Glomerular visceral epithelial cell (primary cell): Measurements from ENCODE around the gene FNDC1.
"Not testable (repeated sequence)": the region's sequence is repeated elsewhere in the genome, so short reads cannot be mapped to it uniquely, and the experiment has no call there.

ENCODE experiments used
- DNase-seq: peaks from one replicate; pipeline ENCODE4 v3.0.0-alpha.2; 2016; ENCODE audit errors: extremely low spot score

The FNDC1 gene

DNA sequence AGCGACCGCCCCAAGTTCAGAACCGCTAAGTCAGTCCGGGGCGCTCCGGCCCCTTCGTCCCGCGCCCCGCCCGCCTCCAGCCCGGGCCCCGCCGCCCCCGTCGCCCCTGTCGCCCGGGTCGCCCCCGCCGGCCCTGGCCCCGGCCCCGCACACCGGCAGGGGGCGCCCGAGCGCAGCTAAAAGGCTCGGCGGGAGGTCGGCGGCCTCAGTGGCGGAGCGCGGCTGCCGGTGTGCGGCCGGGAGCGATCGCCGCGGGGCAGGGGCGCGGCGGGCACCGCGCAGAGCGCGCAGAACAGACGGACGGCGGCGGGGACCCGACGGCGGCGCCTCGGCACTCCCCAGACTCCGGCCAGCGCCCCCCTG, at the start of gene FNDC1:
Gene FNDC1 (plus strand): TSS at position 208 of the 363 bp plus-strand sequence. CDS start 197 bp downstream, outside the sequence.
- DNase-seq: peak; percentile 19

DNA sequence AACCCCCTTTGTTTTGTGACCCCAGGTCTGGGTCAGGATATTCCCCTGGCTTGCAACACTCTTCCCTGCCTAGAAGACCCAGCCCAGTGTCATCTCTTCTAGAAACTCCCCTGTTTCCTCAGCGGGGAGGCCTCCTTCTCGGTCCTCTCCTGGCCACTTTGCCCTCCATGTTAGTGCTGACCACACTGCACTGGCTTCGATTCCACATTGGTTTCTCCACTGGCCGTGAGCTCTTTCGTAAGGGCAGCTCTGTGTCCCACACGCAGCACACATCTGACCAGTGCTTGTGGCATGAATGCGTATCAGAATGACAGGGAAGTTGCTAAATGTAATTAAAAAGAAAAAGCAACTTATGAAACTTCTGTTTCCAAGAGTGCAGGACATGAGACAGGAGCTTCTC, 49.4 kb upstream of the FNDC1 start:
- no peak for DNase-seq

DNA sequence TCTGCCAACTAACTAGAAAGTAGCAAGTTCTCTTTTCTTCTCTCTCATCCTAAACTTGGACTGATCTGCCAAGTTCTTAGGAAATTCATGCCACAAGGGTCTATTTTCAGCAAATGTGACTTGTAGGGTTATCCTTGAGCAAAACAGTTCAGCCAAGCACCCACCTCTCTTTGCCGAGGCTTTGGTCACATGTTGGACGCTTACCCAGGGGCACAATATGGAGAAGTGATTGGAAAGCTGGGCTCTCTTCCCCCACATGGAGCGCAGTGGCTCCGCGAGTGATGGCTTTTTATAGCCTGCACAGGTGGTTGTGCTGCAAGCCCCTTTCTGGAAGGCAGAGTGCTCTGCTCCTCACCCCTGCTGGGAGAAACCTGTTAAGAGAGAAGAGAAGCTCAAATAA, 47.7 kb upstream of the FNDC1 start:
- no peak for DNase-seq

DNA sequence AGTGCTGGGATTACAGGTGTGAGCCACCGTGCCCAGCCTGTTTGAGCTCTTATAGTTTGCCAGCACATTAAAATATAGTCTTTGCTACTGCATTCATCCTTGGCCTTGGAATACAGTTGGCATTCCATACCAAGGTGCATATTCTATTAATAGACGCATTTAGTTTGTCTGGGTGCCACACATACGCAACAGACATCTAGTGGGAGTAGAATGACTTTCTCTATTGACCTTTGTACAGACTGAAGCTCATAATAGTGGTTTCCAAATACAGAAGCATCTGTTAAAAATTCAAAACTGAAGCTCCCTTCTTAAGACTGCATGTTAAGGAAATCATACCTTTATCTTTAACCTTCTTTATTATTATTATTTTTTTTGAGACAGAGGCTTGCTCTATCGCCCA, 46.7 kb upstream of the FNDC1 start:
- DNase-seq: no peak

DNA sequence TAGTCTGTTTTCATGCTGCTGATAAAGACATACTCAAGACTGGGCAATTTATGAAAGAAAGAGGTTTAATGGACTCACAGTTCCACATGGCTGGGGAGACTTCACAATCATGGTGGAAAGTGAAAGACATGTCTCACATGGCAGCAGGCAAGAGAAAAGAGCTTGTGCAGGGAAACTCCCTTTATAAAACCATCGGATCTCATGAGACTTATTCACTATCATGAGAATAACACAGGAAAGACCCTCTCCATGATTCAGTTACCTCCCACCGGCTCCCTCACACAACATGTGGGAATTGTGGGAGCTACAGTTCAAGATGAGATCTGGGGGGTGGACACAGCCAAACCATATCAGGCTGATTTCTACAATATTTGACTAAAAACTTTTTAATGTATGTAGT, 45.4 kb upstream of the FNDC1 start:
- DNase-seq: not testable (repeated sequence)

DNA sequence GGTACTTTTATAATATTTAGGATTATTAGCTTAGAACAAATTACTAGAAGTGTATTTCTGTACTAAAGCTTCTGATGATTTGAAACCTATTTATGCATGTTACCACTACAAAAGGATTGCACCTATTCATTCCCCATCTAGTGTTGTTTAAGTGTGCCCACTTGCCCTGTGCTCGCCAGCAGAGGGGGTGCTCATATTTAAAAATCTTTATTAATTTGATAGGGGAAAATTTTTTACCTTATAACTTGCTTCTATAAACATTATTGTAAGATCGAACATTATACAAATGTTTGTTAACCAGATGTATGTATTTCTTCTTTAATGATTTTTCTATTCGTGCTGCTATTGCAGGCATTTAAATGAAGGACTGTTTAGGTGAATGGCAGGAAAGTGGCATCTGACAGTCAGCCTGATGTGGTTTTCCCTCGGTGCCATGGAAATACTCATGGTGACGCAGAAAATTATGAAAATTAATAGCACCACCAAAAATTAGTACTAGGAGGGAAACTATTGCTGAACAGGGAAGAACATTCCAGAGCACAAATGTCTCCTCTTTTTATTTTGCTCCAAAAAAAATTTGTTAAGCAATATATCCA, 44.1 kb upstream of the FNDC1 start:
- DNase-seq: no peak

DNA sequence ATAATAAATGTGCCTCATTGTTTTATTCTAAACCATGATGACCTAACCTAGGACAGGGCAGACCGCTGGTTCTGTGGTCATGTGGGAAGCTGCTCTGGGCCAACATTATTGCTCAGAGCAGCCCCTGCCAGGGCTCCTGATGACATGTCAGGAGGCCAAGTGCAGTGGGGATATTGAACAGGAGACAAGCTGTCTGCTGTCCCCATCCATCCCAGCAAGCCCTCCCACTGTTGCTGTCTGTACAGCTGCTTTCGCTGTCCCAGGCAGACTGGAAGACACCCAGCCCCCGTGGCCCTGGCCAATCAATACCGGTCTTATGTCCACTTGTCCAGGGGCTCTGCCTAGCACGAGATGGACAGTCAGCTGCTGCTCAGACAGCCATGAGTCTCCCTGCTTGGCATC, 43.2 kb upstream of the FNDC1 start:
- DNase-seq: no peak

DNA sequence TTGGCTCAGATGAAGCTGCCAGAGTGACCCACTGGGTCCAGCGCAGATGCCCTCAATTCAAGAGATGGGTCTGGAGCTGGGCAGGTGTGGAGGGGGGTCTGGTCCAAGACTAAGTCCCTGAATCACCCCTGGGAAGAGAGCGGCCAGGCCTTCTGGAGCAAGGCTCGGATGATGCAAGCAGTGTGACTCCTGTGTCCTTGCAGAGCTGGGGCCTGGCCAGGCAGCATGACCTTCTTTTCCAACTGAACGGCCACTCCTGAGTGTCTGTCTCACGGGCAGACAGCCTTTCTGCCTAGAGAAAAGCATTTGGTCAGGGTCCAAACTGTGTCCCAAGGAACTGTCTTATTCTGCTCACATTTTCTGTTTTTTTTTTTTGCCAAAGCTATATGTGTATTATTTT, 42.6 kb upstream of the FNDC1 start:
- no peak for DNase-seq

DNA sequence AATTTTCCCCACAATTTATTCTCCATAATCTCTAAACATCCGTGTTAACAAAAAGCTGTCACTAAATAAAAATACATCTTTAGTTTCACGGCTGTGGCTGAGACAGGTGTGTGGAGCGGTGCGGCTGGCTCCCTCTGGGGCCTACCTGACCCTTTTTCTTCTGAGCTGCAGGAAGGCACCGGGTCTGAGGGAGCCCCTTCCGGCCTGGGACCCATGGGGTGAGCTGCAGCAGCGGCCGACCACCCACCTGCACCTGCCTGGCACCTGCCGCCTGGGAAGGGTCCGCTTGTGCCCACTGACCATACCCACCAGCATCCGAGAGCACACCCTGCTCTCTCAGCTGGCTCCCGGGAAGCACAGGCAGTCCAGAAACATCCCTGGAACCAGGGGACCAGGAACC, 41.5 kb upstream of the FNDC1 start:
- no peak for DNase-seq

DNA sequence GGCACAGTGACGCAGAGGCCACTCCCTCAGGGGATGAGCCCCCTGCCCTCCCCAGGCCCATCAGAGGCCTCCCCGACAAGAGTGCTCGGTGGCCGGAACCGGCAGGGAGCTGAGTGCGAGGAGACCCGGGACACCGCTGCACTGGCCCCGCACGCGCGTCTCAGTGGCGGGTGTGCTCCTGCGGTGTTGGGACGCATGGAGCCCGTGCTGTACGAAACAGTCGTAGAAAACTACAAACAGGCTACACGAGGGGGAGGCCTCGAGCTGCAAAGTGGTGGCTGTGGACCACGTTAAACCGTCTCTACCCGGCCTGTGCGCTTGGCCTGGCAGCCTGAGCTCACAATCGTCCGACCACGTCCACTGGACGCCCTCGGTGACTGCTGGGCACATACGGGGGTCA, 40.2 kb upstream of the FNDC1 start:
- DNase-seq: no peak

DNA sequence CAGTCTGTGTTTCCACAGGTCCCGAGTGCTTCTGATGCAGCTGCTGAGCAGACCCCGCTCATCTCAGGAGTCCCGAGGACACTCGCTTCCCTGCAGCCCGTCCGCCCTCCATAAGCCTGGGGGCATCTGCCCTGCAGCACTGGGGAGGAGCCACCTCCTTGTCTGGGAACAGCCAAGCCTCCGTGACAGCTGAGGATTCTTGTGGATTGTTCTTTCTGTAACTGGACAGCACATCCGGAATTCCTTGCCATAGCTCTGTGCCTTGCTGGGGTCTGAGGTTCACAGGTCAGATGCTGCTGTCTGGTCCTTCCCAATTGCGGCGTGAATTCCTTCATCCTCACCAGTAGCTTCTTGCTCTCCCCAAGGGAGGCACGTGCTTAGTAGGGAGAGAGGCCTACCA, 38.4 kb upstream of the FNDC1 start:
- no peak for DNase-seq

DNA sequence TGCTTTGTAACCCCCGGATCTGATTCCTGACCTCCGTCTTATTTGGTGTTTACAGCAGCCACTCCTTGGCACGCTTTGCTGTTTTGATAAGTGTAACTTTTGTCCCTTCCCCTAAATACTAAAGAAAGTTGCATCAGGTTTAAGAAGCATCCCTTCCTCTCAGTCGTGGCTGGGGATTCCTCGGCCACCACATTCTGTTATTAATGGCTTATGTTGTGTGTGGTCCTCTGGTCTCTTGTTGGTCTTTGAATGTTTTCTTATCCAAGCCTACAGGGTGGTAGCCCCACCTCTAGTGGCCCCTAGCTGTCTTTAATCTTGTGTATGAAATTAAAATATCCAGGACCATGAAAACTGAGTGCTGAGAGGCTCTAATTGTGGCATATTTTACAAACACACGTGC, 37.5 kb upstream of the FNDC1 start:
- DNase-seq: no peak

DNA sequence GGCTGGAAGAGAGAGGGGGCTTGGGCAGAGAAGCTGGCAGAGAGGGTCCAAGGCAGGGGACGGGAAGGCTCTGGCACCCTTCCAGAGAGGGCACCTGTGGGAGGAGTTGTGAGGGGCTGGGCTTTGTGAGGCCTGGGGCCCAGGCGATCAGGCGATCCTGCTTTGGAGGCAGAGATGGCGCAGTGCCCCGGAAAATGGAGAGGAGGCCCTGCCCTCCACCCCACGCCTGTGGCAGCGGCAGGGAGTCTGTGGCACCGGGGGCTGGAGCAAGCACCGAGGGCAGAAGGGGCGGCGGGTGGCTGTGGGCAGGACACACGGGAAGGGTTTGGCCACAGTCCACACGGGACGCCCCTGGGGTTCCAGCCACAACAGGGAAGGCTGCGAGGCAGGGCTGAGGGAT, 36.5 kb upstream of the FNDC1 start:
- DNase-seq: no peak

DNA sequence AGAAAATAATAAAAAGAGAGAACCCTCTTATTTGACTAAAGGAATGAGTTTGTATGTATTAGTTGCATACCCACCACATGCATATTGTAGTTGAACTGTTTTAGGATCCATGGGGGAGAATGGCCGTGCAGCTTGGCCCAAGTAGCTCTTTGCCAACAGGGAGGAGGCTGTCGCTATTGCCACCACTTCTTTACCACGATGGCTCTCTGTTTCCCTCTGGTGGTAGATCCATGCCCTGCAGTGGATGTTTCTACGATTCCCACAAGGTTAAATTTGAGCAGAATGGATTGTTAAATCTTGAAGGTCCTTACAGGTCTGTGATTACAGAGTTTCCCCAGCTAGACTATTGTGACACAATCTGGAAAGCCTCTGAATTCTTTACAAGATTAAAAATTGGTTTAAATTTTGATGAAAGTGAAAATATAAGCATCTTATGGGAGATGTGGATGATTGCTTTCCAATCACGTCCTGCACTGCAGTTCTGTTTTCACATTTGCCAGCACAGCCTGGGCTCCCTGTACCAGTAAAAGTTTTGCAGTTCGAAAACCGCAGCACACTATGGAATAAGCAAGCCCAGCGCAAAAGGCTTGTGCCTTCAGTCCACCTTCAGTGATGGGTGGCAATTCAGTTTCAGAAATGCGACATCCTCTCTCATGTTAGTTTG, 34.4 kb upstream of the FNDC1 start:
- peak; percentile 60 for DNase-seq

DNA sequence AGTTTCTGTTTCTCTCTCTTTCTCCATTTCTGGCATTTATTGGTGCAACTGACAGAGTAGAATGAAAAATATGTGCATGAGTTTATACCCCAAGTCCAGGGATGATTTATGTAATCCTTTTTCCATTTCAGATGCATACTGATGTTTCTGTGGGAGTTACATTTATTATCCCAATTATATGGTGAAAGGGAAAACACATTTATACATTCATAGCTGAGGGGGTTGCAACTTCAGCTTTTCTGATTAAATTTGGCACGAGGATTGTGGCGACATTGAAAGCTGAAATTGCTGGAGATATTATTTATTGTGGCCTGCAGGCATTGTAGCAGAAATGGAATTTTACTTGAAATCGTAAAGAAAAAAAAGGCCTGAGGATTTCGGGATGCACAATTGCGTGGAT, 31.5 kb upstream of the FNDC1 start:
- no peak for DNase-seq

DNA sequence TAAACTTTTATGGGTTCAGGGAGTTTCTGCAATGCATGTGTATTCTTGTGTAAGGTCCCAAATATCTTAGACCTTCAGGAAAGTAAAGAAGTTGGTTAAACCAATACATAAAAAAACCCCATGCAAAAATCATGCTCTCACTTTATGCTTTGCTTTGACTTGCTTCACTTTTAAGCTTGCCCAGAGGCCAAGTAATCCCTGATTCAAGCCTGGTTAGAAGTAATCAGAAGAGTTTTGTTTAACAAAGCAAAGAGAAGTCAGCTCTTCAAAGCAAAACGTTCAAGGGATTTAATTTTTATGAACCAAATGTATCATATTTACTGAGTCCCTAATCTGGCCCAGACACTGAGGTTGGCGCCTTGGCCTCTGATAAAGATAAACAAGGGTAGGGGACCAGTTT, 26.7 kb upstream of the FNDC1 start:
- no peak for DNase-seq

DNA sequence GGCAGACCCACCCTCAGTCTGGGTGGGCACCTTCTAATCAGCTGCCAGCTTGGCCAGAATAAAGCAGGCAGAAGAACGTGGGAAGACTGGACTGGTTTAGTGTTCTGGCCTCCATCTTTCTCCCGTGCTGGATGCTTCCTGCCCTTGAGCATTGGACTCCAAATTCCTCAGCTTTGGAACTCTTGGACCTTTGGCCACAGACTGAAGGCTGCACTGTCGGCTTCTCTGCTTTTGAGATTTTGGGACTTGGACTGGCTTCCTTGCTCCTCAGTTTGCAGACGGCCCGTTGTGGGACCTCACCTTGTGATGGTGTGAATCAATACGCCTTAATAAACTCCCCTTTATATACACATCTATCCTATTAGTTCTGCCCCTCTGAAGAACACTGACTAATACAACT, 20.6 kb upstream of the FNDC1 start:
- DNase-seq: no peak

DNA sequence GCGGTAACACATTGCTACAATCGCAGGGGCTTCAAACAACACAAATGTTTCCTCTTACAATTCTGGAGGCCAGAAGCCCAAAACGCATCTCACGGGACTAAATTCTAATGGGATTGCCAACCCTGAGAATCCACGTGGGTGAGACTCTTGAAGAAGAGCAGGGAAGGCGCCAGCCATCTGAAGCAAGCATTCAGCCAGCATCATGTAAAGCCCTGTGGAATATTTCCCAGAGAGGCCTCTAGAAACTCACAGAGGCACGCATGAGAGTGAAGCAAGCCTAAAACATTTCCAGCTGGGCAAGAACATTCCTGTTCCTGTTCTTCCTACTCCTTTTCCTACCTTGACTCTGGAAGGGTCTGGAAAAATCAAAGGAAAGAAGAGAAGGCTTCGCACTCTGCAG, 19.6 kb upstream of the FNDC1 start:
- DNase-seq: no peak

DNA sequence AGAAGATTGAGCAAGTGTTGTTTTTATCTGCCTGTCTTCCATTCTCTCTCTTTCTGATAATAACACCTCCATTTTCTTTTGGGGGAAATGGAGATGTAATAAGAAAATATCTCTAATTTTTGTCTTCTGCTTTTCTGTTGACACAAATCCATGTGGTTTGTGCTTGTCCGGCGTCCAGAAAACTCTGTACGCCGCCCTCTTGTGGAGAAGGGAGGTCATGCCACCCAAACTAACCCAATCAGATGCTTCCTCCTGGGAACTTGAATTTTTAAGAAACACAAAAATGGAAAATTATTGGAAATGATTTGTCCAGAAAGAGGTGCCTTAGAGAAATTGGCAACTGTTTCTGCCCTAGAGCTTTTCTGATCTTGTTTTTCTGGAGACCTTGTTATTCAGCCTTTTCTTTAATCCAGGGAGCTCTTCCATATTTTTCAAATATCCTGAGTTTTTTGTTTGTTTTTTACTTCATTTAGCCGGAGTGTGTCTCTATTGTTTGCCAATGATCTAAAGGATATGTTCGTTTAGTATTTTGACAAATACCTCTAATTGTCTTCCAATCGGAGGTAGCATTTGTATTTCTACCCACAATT, 17.8 kb upstream of the FNDC1 start:
- peak; percentile 50 for DNase-seq

DNA sequence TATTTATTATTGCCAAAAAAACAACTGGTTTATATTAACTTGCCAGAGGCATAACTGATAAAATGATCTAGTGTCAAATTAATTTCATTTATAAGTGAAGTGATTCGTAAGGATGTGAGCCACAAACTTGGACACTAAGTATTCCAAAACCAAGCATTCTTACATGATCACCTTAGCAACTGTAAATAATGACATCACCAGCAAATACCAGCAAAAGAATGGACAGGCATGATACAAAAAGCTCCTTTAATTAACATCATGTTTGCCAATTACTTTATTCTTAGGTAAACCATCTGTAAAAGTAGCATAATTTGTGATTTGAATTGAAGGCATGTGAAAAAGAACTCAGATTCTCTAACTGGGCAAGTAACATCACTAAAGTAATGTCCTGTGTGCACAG, 17.2 kb upstream of the FNDC1 start:
- DNase-seq: no peak

DNA sequence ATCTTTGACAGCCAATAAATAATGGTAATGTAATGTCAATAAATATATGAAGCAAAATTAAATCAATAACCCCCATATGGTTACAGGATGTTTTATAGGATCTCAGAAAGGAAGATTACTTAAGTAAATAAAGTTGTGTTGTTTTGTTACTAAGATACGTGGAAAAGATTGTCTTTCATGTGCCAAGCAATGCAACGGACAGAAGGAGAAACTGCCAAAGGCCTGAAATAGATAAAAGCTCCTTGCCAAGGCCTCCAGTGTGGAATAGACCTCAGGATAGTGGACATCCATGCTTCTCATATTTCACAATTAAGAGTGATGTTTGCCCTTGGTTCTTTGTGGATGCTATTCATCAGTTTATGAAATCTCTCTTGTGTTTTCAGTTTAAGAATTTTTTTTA, 16.4 kb upstream of the FNDC1 start:
- no peak for DNase-seq

DNA sequence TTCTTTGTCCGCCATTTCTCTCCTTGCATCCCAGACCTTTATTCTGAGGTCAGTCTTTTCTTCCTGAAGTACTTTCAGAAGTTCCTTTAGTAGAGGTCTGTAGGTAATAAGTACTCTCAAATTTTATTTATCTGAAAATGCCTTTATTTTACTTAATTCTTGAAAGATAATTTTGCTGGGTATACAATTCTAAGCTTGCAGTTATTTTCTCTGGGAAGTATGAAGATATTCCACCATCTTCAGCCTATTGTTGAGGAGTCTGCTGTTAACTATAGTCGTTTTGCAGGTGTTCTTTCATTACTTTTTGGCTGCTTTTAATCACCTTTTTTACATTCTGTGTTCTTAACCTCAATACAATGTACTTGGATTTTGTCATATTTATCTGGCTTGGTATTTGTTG, 13.5 kb upstream of the FNDC1 start:
- DNase-seq: no peak

DNA sequence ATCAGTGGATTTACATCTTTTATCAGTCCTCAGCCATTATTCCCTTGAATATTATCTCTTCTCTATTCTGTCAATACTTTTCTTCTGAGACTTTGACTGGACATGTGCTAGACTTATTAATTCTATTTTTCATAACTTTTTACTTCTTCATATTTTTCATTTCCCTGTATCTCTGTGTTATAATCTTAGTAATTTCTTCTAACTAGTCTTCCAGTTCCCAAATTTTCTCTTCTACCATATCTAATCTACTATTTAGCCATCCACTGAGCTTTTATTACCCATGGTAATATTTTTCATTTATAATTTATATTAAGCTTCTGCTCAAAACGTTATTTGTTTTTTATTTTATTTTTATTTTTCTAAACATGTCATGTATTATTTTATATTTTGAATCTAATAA, 13.1 kb upstream of the FNDC1 start:
- DNase-seq: no peak

DNA sequence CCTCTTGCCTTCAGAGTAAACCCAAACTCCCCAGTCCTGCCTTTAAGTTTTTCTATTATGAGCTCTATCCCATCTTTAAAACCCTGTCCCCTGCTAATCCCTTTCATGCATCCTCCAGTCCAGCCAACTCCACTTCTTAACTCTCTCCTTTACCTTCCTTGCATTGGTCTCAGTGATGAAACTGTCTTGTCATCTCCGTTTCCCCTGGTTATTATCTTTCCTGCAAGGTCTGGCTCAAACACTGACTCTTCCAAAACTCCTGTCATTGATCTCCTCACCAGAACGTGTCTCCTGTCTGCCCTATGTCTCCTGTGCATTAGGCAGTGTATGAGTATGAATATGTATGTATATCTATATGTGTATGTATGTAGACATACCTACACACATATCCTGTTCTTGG, 11.8 kb upstream of the FNDC1 start:
- no peak for DNase-seq
